Measurements from ENCODE around the gene PPP2R2C.

Gene PPP2R2C

GRCh38 chr4:6472387-6473263, at the start of gene PPP2R2C:
Gene PPP2R2C (minus strand): TSS chr4:6472614. CDS start chr4:6472229, 385 bp downstream.
- DNase-seq (ENCODE audit: low spot score): no peak
- ChIA-PET POLR2A (ENCODE audit: low non-redundant PET) (no interaction called here), CTCF (interaction anchor here (0.6 kb wide), 1 partner anchor 81 kb away, joined by 3 read pairs; no protein-coding TSS in a partner anchor)
- H3K27ac ChIP-seq: no peak within 1 kb of the TSS
- TF ChIP-seq, protein P1, sequence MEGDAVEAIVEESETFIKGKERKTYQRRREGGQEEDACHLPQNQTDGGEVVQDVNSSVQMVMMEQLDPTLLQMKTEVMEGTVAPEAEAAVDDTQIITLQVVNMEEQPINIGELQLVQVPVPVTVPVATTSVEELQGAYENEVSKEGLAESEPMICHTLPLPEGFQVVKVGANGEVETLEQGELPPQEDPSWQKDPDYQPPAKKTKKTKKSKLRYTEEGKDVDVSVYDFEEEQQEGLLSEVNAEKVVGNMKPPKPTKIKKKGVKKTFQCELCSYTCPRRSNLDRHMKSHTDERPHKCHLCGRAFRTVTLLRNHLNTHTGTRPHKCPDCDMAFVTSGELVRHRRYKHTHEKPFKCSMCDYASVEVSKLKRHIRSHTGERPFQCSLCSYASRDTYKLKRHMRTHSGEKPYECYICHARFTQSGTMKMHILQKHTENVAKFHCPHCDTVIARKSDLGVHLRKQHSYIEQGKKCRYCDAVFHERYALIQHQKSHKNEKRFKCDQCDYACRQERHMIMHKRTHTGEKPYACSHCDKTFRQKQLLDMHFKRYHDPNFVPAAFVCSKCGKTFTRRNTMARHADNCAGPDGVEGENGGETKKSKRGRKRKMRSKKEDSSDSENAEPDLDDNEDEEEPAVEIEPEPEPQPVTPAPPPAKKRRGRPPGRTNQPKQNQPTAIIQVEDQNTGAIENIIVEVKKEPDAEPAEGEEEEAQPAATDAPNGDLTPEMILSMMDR (conservative IDR thresholded peaks at IDR 0.05; ENCODE audit: low read depth): no peak

DNA sequence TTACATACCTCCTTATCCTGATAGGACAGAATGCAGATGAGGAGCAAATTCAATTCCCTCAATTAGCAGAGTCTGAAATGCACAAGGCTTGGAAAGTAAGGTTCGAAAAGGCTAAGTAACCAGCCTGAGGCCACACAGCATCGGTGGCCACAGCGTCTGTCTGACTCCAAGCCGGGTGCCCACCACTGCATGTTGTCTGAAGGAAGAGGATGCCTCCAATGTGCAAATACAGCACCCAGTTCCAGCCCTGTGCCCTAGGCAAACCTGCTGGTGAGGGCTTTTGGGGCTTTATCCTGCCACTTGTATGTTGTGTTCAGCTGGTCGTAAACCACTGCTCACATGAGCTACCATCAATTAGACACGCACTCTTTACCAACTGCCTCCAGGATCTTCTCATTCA, 48.6 kb upstream of the PPP2R2C start:
- POLR2A ChIA-PET (ENCODE audit: low non-redundant PET): no interaction called here
- CTCF ChIA-PET: no interaction called here

DNA sequence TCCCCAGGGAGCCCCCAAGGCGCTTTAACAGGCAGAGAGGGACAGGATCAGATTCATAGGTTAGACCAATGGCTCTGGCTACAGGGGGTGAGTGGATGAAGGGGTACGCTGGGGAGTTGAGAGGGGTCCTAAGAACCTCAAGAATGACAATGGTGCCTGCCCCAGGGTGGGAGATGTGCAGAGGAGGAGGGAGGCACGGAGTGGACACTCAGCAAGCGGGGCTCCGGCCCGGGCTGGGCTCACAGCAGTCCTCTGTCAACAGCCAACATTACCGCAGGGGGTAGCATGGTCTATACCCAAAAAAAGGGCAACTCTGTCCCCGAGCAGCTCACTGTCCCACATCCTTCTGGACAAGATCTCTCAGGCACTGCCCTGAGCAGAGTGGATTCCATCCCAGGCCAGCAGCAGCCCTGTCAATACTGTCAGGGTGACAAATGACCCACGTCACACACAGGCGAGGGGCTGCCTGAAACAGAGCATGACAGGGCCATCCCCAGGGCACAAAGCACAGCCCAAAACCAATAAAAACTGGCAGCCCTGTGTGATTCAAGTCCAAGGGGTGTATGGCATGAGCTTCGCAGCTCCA, 47.7 kb upstream of the PPP2R2C start:
- DNase-seq (ENCODE audit: low spot score): no peak
- H3K27ac ChIP-seq: no peak overlapping the region
- TF ChIP-seq, protein P1 (conservative IDR thresholded peaks at IDR 0.05; ENCODE audit: low read depth): no peak
- POLR2A ChIA-PET (ENCODE audit: low non-redundant PET): no interaction called here
- CTCF ChIA-PET: no interaction called here

More for the DNA sequence above, 48.6 kb upstream of the PPP2R2C start:
- TF ChIP-seq, protein P1 (conservative IDR thresholded peaks at IDR 0.05; ENCODE audit: low read depth): no peak
- no peak for DNase-seq (ENCODE audit: low spot score)
- H3K27ac ChIP-seq: no peak overlapping the region

- DNase-seq (ENCODE audit: low spot score): no peak
- TF ChIP-seq, protein P1 (conservative IDR thresholded peaks at IDR 0.05; ENCODE audit: low read depth): no peak
- ChIA-PET CTCF (no interaction called here), POLR2A (ENCODE audit: low non-redundant PET) (no interaction called here)
- no peak overlapping the region for H3K27ac ChIP-seq
Measured at GRCh38 chr4:6517171-6517570, 44.8 kb upstream of the PPP2R2C start.

- TF ChIP-seq, protein P1 (conservative IDR thresholded peaks at IDR 0.05; ENCODE audit: low read depth): no peak
- ChIA-PET CTCF (no interaction called here), POLR2A (ENCODE audit: low non-redundant PET) (no interaction called here)
- DNase-seq (ENCODE audit: low spot score): no peak
- no peak overlapping the region for H3K27ac ChIP-seq
Measured at GRCh38 chr4:6516762-6517161, 44.3 kb upstream of the PPP2R2C start.

DNA sequence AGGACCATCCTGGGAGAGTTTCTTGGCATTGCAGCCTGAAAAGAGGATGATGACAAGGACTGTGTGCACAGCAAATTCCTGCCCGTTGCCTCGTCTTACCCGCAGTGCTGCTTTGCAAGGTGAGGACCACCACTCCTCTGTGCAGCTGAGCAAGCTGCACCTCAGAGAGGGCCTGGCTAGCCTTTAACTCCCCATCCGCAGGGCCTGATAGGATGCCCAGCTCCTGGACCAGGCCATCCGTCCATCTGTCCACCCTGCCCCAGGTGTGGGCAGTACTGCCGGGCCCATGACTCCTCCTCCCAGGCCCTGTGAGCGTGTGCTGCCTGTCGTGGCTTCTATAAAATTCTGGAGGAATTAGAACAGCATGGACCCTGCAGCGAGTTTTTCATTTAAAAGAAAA, 43.9 kb upstream of the PPP2R2C start:
- ChIA-PET POLR2A (ENCODE audit: low non-redundant PET) (no interaction called here), CTCF (no interaction called here)
- TF ChIP-seq, protein P1 (conservative IDR thresholded peaks at IDR 0.05; ENCODE audit: low read depth): no peak
- DNase-seq (ENCODE audit: low spot score): no peak
- H3K27ac ChIP-seq: no peak overlapping the region

Measured in RWPE1 (cell line).